HG03066 (cell line): ENCODE results near the gene ZNF536.
"Not testable (repeated sequence)": the region's sequence is repeated elsewhere in the genome, so short reads cannot be mapped to it uniquely, and the experiment has no call there.

Experiments used
- ATAC-seq: cut with Tn5 transposase; IDR thresholded peaks from one replicate; pipeline ENCODE4 v1.9.1; 2021; ENCODE audit warnings: low read depth; ENCODE audit not compliant: unreplicated experiment

ZNF536 gene

DNA sequence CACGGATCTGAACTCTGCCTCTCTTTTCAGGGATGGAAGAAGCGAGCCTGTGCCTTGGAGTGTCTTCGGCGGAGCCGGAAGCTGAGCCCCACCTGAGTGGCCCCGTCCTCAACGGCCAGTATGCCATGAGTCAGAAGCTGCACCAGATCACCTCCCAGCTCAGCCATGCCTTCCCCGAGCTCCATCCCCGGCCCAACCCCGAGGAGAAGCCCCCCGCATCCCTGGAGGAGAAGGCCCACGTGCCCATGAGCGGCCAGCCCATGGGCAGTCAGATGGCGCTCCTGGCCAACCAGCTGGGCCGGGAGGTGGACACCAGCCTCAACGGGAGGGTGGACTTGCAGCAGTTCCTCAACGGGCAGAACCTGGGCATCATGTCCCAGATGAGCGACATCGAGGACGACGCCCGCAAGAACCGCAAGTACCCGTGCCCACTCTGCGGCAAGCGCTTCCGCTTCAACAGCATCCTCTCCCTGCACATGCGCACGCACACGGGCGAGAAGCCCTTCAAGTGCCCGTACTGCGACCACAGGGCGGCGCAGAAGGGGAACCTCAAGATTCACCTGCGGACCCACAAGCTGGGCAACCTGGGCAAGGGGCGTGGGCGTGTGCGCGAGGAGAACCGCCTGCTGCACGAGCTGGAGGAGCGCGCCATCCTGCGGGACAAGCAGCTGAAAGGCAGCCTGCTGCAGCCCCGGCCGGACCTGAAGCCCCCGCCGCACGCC is 71.5 kb downstream of the ZNF536 start:
- no peak for ATAC-seq

- ATAC-seq, result no peak
Measured at GRCh38 chr19:30444253-30444671, 72.1 kb downstream of the ZNF536 start.

GRCh38 chr19:30444686-30445232 is 72.6 kb downstream of the ZNF536 start:
- no peak for ATAC-seq

- ATAC-seq, result no peak
Measured at GRCh38 chr19:30445385-30445784, 73.2 kb downstream of the ZNF536 start.

GRCh38 chr19:30446120-30446519 is 73.9 kb downstream of the ZNF536 start:
- not testable (repeated sequence) for ATAC-seq

DNA sequence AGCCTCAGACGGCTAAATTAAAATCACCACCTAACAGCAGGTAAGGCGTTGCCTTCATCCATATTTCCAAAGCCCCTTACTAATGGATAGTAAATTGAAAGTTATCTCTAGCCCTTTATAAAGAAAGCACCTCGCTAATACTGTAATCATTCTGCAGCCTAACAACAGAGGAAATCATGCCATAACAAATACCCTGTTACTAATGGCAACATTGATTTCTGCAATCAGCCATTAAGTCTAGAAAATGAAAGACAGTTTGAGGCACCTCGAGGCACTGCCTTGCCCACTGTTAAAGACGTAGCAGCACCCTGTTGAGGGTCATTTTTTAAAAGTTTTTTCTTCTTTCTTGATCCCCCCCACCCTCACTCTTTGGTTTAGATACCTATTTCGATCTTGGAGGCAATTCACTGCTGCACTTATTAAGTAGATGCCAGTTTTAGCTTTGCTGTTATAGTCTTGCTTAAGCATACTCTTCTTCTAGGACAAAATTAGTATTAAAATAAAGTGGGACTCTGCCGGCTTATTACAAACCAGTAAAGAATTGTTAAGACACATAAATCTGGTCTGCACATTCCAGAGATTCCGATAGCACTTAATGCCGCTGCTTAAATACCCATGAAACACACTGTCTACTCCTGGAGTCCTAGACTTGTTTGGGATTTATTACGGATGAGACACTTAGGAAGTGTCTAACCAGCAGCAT is 74.8 kb downstream of the ZNF536 start:
- no peak for ATAC-seq

GRCh38 chr19:30447553-30447870 is 75.3 kb downstream of the ZNF536 start:
- ATAC-seq, result no peak

GRCh38 chr19:30448386-30449077 is 76.3 kb downstream of the ZNF536 start:
- no peak for ATAC-seq

DNA sequence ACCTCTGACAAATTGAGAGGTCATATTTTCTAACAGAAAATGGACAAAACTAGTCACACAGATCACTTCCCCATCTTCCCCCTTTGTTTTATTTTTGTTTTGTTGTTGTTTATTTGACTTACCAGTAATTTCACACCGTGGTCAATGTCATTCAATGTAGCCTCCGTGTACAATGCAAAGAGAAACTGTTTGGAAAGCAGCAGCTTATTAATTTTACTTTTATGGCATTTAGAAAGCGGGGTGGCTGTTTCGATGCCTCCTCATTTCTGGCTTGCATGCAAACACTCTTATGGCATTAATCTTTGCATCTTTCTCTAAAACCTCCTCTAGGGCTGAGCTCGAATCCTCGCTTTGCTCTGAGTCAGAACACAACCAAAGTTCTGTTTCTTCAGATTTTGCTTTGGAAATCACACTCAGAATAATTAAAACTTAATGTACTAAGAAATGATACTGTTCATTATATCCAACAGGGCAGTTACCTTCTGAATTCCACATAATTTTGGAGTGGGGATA is 77.0 kb downstream of the ZNF536 start:
- ATAC-seq, result no peak

DNA sequence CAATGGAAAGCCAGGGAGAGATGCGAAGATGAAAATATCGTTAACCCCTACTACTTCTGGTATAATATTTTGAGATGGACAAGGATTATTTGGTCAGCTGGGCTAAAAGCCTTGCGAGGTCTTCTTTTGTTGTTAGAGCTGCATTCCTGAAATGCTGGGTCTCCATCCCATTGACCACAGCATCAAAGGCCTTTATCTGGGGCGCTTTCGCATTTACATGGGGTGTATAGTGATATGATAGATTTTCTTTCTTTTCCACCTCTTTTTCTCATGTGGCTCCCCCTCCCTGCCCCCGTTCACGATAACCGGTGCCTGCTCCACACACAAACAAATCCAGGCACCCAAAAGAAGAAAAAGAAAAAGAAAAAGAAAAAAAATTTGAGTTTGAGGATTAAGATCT is 77.5 kb downstream of the ZNF536 start:
- no peak for ATAC-seq

GRCh38 chr19:30450100-30450499 is 77.9 kb downstream of the ZNF536 start:
- ATAC-seq, result no peak

DNA sequence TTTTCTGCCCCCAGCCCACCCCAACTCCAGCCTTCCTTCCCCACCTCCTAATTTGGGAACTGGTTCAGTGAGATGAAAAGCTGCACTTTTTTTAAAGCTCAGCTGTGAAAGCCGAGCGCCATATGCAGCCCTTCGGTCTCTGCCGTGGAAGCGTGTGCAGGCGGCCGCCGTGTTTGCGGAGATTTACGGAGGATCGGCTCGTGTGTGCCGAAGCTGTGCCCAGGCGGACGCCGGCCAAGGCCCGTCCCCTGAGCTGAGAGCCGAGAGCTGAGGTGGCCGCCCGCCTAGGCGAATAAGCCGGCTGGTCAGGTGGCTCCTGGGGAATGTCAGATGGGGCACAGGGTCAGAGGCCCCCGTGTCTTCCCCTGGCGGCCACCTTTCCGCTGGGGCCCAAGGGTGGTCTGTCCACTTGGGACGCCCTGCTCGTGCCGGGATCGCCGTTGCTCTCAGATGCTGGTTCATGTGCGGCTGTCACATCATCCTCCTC is 78.7 kb downstream of the ZNF536 start:
- no peak for ATAC-seq

GRCh38 chr19:30452931-30453330 is 80.7 kb downstream of the ZNF536 start:
- ATAC-seq, result no peak

DNA sequence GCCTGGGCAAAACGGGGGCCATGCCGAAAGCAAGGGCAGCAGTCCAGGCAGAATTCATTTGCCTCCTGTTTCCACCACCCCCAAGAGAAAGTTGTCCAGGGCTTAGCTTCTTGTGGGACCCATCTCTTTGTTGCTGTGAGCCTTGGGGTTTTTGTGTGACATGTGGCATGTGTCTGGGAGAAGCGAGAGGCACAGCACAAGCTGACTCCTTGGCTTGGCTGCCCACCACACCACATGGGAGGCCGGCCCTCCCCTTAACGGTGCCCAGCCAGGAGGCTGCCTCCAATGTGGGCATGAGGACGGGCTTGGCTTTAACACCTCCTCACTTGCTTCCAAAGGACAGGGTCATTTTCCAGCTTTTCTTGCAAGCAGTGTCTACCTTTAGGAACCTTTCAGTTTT is 81.6 kb downstream of the ZNF536 start:
- no peak for ATAC-seq

- ATAC-seq, result no peak
Measured at GRCh38 chr19:30455881-30456280, 83.7 kb downstream of the ZNF536 start.

GRCh38 chr19:30457484-30457883 is 85.3 kb downstream of the ZNF536 start:
- no peak for ATAC-seq

DNA sequence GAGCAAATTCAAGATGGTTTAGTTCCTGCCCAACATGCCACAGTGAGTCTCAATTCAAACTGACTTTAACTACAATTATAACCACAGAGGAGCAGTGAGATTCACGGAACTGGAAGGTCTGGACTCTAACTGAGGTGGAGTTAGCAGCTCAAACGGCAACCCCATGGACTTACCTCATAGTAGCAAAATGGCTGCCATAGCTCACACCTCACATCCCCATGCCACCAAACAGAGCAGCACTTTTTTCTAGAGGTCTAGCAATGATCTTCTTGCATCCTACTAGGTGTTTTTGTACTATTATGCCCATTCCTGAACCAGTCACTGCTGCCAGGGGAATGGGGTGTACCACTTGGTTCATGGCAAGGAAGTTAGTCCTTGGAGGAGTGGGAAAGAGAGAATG is 87.7 kb downstream of the ZNF536 start:
- no peak for ATAC-seq

- no peak for ATAC-seq
Measured at GRCh38 chr19:30464162-30464561, 92.0 kb downstream of the ZNF536 start.

- ATAC-seq, result not testable (repeated sequence)
Measured at GRCh38 chr19:30466598-30466997, 94.4 kb downstream of the ZNF536 start.

DNA sequence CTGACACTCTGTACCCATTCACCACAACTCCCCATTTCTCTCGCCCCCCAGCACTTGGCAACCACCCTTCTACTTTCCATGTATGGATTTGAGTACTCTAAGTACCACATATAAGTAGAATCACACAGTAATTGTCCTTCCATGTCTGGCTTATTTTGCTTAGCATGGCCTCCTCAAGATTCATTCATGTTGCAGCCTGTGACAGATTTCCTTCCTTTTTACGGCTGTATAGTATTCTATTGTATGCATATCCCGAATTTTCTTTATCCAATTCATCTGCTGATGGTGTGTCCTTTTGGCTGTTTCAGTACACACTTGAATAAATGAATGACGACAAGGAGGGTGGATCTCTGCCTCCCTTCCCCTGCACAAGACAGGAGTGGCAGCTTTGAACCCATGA is 95.1 kb downstream of the ZNF536 start:
- no peak for ATAC-seq

GRCh38 chr19:30469774-30470173 is 97.6 kb downstream of the ZNF536 start:
- ATAC-seq, result no peak
